Endothelial cell of umbilical vein (primary cell): Measurements from ENCODE around the gene KCTD17. TPM values are rescaled to one million over a fixed set of nuclear protein-coding genes. Genes with fewer than 3 reads are reported as not detected.

Source experiments
- BruUV-seq: library from RNA; stranded (reverse); fragments of 400-500 nt; replicated peaks from 2 replicates; lab custom pipeline; 2021; lab: Mats Ljungman, UMichigan
- CTCF ChIA-PET: fragments of 300-600, 350-600 bp; sonication (Branson Sonifier 250); formaldehyde crosslinking; loops from one replicate; lab custom pipeline; 2021; ENCODE audit warnings: antibody characterized with exemption, inconsistent platforms; lab: Charles Lee
- POLR2A ChIA-PET: fragments of 300-600, 350-600 bp; sonication (Branson Sonifier 250); formaldehyde crosslinking; loops from one replicate; lab custom pipeline; 2021; ENCODE audit warnings: antibody characterized with exemption, inconsistent platforms; lab: Charles Lee
- DNase-seq: peaks from one replicate; pipeline ENCODE4 v3.0.0-alpha.2; 2011; ENCODE audit warnings: low read depth, low spot score
- FAIRE-seq: peaks from 2 replicates; lab custom pipeline; 2011; peaks lifted over from hg19 to GRCh38; lab: Jason Lieb, UNC
- H2AFZ ChIP-seq: 2 replicates; pipeline ENCODE4 v1.6.0; 2012; ENCODE audit warnings: low read depth, low read length, control low read depth, inconsistent platforms
- H3K27ac ChIP-seq: 2 replicates; pipeline ENCODE4 v1.5.1; 2011; ENCODE audit warnings: low read depth, mild to moderate bottlenecking, control low read depth, low read length, moderate library complexity; ENCODE audit not compliant: insufficient read depth
- H3K27me3 ChIP-seq, 2 experiments: 2 replicates each; pipeline versions ENCODE4 v1.6.0 to v1.6.1; 2011; ENCODE audit warnings: low read length in 2 of 2, mixed read lengths in 1 of 2; ENCODE audit not compliant: control insufficient read depth in 2 of 2, insufficient read depth in 2 of 2
- H3K36me3 ChIP-seq, 2 experiments: 2 replicates in 1 of 2; 3 replicates in 1 of 2; pipeline ENCODE4 v1.5.1; 2011; ENCODE audit warnings: low read length in 2 of 2, mild to moderate bottlenecking in 1 of 2, moderate library complexity in 1 of 2; ENCODE audit not compliant: control insufficient read depth in 2 of 2, insufficient read depth in 2 of 2; ENCODE audit errors: extremely low read depth in 1 of 2
- H3K4me1 ChIP-seq: 3 replicates; pipeline ENCODE4 v1.5.1; 2011; ENCODE audit warnings: mild to moderate bottlenecking, low read length; ENCODE audit not compliant: control insufficient read depth, insufficient read depth; ENCODE audit errors: extremely low read depth
- H3K4me2 ChIP-seq: 2 replicates; pipeline ENCODE4 v1.6.1; 2011; ENCODE audit warnings: low read length, control low read depth, mixed read lengths; ENCODE audit not compliant: insufficient read depth
- H3K4me3 ChIP-seq, 3 experiments: fragments of 200-600 bp in 1 of 3; sonication (generic), shearing (Covaris generic) in 1 of 3; replicated peaks in 1 of 3; 2 replicates each; pipeline ENCODE4 v1.5.1; 2011 to 2016; ENCODE audit warnings: control low read depth in 3 of 3, low read length in 3 of 3, mild to moderate bottlenecking in 2 of 3, inconsistent platforms in 1 of 3, low read depth in 1 of 3, moderate library complexity in 1 of 3; ENCODE audit not compliant: insufficient read depth in 1 of 3
- H3K79me2 ChIP-seq: 2 replicates; pipeline ENCODE4 v1.6.0; 2012; ENCODE audit warnings: low read length, inconsistent platforms; ENCODE audit not compliant: control insufficient read depth, insufficient read depth
- H3K9ac ChIP-seq: replicated peaks from 2 replicates; pipeline ENCODE3; 2011; ENCODE audit warnings: low read length, control low read depth; ENCODE audit not compliant: insufficient read depth; ENCODE audit errors: extremely low read depth
- H3K9me1 ChIP-seq: replicated peaks from 3 replicates; pipeline ENCODE4 v1.6.0; 2011; ENCODE audit warnings: mild to moderate bottlenecking, low read length; ENCODE audit not compliant: control insufficient read depth, insufficient read depth; ENCODE audit errors: extremely low read depth
- H3K9me3 ChIP-seq: replicated peaks from 2 replicates; pipeline ENCODE4 v1.5.1; 2012; ENCODE audit warnings: low read length, inconsistent platforms; ENCODE audit not compliant: control insufficient read depth, insufficient read depth
- H4K20me1 ChIP-seq: replicated peaks from 2 replicates; pipeline ENCODE3; 2011; ENCODE audit warnings: mild to moderate bottlenecking, low read length; ENCODE audit not compliant: control insufficient read depth, insufficient read depth; ENCODE audit errors: extremely low read depth
- EZH2 ChIP-seq: IDR thresholded peaks from 2 replicates; pipeline ENCODE4 v1.6.1; 2012; ENCODE audit warnings: borderline replicate concordance, low read depth, mild to moderate bottlenecking, moderate library complexity, low read length, inconsistent platforms; ENCODE audit not compliant: severe bottlenecking
- FOS ChIP-seq: IDR thresholded peaks from 2 replicates; pipeline ENCODE4 v1.6.1; 2011; ENCODE audit warnings: mild to moderate bottlenecking, low read length, moderate library complexity, borderline replicate concordance; ENCODE audit not compliant: insufficient read depth
- GATA2 ChIP-seq: IDR thresholded peaks from 2 replicates; pipeline ENCODE4 v1.7.0; 2011; ENCODE audit warnings: low read depth, mild to moderate bottlenecking, moderate library complexity, mixed read lengths, low read length; ENCODE audit not compliant: insufficient read length, insufficient read depth
- JUN ChIP-seq: IDR thresholded peaks from 2 replicates; pipeline ENCODE4 v1.6.1; 2011; ENCODE audit warnings: borderline replicate concordance, low read depth; ENCODE audit not compliant: insufficient read length, insufficient read depth
- MYC ChIP-seq: IDR thresholded peaks from one replicate; pipeline ENCODE4 v1.6.1; 2011; ENCODE audit warnings: mild to moderate bottlenecking, low read depth, low read length
- POLR2A ChIP-seq: IDR thresholded peaks from 2 replicates; pipeline ENCODE4 v1.6.1; 2012; ENCODE audit warnings: low read depth, mild to moderate bottlenecking, control low read depth, low read length
- POLR2AphosphoS5 ChIP-seq: IDR thresholded peaks from 2 replicates; pipeline ENCODE4 v1.6.1; 2012; ENCODE audit warnings: low read depth, mild to moderate bottlenecking, control low read depth, low read length, moderate library complexity; ENCODE audit not compliant: insufficient read depth
- dilution Hi-C: fragments of 300-500 bp; cut with MboI; formaldehyde crosslinking; loops from one replicate; pipeline ENCODE4 v1.15.0; 2019; ENCODE audit warnings: low sequenced_read_pairs; ENCODE audit not compliant: extremely low pct_ligation_motif_present
- intact Hi-C: fragments of 100-400 bp; cut with micrococcal nuclease; formaldehyde crosslinking; loops from one replicate; pipeline ENCODE4 v1.10.0; 2022
- polyA plus RNA-seq, 4 experiments: library from polyadenylated mRNA; depleted of rRNA in 3 of 4; stranded (reverse) in 3 of 4; unstranded in 1 of 4; fragments of >200 nt; gene quantifications; 2 replicates each; pipeline versions ENCODE4 v1.2.1 to v1.2.3, GENCODE V29; 2011 to 2012; ENCODE audit warnings: missing spikeins in 1 of 4
- total RNA-seq: library from RNA; stranded (reverse); gene quantifications from 2 replicates; pipeline ENCODE4 v1.2.3, GENCODE V29; 2021
- TF ChIP-seq, protein P1 (sequence below), 2 donors: IDR thresholded peaks; 1 replicate in 1 of 2; 2 replicates in 1 of 2; pipeline ENCODE4 v1.5.1; 2011; ENCODE audit warnings: low read length in 2 of 2, mild to moderate bottlenecking in 2 of 2, moderate library complexity in 2 of 2, control low read depth in 1 of 2, inconsistent platforms in 1 of 2, low read depth in 1 of 2; ENCODE audit not compliant: insufficient read depth in 1 of 2; ENCODE audit errors: extremely low read depth in 1 of 2
- TF ChIP-seq, protein P2 (sequence below): IDR thresholded peaks from 2 replicates; pipeline ENCODE4 v1.6.1; 2011; ENCODE audit not compliant: insufficient read depth, insufficient read length

The KCTD17 gene
- total and polyA plus RNA-seq, 2 donors (not counting 3 experiments of a cell fraction or from before 2014, with no cell fraction given), result 59.2 to 73.0 TPM

DNA sequence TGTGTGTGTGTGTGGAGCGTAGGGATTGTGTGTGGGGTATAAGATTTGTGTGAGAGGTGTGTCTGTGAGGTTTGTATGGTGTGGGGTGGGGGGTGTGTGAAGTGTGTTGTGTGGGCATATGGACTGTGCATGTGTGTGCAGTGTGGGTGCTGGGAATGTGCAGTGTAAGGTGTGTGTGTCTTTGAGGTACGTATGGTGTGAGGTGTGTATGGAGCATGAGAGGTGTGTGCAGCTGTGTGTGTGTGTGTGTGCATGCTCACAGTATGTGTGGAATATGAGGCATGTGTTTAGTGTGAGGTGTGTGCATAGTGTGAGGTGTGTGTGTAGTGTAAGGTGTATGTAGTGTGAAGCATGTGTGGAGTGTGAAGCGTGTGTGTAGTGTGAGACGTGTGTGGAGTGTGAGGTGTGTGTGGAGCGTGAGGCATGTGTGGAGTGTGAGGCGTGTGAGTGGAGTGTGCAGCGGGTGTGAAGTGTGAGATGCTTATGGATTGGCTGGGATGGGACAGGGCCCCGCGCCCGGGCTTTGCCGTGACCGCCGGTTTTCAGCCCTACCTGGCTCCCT lies 59.7 kb downstream of the KCTD17 start:
- TF ChIP-seq POLR2A, result no peak
- no peak for TF ChIP-seq MYC
- no peak for TF ChIP-seq GATA2
- no peak for TF ChIP-seq POLR2AphosphoS5
- TF ChIP-seq, protein P1, sequence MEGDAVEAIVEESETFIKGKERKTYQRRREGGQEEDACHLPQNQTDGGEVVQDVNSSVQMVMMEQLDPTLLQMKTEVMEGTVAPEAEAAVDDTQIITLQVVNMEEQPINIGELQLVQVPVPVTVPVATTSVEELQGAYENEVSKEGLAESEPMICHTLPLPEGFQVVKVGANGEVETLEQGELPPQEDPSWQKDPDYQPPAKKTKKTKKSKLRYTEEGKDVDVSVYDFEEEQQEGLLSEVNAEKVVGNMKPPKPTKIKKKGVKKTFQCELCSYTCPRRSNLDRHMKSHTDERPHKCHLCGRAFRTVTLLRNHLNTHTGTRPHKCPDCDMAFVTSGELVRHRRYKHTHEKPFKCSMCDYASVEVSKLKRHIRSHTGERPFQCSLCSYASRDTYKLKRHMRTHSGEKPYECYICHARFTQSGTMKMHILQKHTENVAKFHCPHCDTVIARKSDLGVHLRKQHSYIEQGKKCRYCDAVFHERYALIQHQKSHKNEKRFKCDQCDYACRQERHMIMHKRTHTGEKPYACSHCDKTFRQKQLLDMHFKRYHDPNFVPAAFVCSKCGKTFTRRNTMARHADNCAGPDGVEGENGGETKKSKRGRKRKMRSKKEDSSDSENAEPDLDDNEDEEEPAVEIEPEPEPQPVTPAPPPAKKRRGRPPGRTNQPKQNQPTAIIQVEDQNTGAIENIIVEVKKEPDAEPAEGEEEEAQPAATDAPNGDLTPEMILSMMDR (IDR thresholded peaks at IDR 0.05; ENCODE audit: extremely low read depth in 1 of 2, insufficient read depth in 1 of 2, low read depth in 1 of 2, low read length in 2 of 2), result no peak
- no peak for TF ChIP-seq EZH2
- TF ChIP-seq JUN, result no peak
- TF ChIP-seq, protein P2, sequence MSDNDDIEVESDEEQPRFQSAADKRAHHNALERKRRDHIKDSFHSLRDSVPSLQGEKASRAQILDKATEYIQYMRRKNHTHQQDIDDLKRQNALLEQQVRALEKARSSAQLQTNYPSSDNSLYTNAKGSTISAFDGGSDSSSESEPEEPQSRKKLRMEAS, result no peak
- no peak for TF ChIP-seq FOS
- Histone ChIP-seq H3K27ac (no peak overlapping the region), H3K79me2 (no peaks in the 10 kb centered on the region), H3K9me1 (no peaks in the 10 kb centered on the region), H3K27me3 (peaks cover 0 to 4% of the 10 kb centered on the region in 2 experiments), H3K9me3 (no peaks in the 10 kb centered on the region), H3K4me3 (no peak overlapping the region), H2AFZ (no peak overlapping the region), H3K4me2 (no peak overlapping the region), H4K20me1 (no peaks in the 10 kb centered on the region), H3K4me1 (no peaks in the 10 kb centered on the region), H3K9ac (no peak overlapping the region), H3K36me3 (no peaks in the 10 kb centered on the region)
- no TSS peak for BruUV-seq
- ChIA-PET CTCF (no interaction called here), POLR2A (no interaction called here)
- intact Hi-C loops, result no loop called here
- dilution Hi-C loops, result no loop called here
- DNase-seq (no peak), FAIRE-seq (no peak)
